ENCODE data around the gene PRRG1. TPM values are rescaled to one million over a fixed set of nuclear protein-coding genes. Genes with fewer than 3 reads are reported as not detected.

PRRG1 gene
- total and polyA plus RNA-seq, 8 donors, result 8.6 to 15.0 (median 13.2) TPM

DNA sequence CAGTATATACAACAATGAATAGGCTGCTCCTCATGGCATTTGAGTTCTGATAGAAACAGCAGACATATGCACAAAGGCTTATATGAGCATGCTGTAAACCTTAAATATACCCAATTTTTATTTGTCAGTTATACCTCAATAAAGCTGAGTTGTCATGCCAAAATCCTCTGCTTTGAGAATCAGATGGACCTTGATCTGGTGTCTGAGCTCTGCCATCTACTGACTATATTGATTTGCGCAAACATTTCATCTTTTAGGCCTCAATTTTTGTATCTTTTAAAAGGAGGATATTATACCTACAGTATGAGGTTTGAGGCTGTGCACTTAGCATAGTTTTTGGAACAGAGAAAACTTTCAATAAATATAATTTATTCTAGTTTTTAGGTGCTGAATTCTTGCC lies 85.2 kb downstream of the PRRG1 start:
- H3K9me3 ChIP-seq, result no peaks in the 10 kb centered on the region
- no peaks in the 10 kb centered on the region for H3K36me3 ChIP-seq
- no peaks in the 10 kb centered on the region for H3K4me1 ChIP-seq
- no peaks in the 10 kb centered on the region for H3K27me3 ChIP-seq
- no peak overlapping the region for H3K27ac ChIP-seq
- intact Hi-C loops (cut with DNase I), result no loop called here
- ATAC-seq (no peak), DNase-seq (no peak)
- H3K4me3 ChIP-seq, result no peak overlapping the region
- TF ChIP-seq, protein P1, sequence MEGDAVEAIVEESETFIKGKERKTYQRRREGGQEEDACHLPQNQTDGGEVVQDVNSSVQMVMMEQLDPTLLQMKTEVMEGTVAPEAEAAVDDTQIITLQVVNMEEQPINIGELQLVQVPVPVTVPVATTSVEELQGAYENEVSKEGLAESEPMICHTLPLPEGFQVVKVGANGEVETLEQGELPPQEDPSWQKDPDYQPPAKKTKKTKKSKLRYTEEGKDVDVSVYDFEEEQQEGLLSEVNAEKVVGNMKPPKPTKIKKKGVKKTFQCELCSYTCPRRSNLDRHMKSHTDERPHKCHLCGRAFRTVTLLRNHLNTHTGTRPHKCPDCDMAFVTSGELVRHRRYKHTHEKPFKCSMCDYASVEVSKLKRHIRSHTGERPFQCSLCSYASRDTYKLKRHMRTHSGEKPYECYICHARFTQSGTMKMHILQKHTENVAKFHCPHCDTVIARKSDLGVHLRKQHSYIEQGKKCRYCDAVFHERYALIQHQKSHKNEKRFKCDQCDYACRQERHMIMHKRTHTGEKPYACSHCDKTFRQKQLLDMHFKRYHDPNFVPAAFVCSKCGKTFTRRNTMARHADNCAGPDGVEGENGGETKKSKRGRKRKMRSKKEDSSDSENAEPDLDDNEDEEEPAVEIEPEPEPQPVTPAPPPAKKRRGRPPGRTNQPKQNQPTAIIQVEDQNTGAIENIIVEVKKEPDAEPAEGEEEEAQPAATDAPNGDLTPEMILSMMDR (IDR thresholded peaks at IDR 0.05), result no peak

DNA sequence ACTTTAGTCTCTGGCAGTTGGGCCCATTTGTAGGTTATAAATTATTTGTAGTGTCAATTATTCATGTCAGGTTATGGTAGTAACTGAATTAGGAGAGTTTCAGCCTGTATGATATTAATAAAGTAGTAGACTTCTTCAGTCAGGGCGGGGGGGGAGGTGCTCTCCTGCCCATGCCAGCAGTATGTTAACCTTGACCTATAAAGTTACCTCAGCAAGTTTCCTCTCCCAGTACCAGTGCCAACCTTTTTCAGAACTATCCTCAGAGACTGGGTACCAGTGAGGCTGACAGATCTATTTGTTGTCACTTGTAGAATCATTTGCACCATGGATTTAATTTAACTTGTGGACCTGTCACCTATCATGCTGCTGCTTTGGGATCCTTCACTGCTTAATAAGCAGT lies 88.0 kb downstream of the PRRG1 start:
- no peak overlapping the region for H3K27ac ChIP-seq
- H3K36me3 ChIP-seq, result no peaks in the 10 kb centered on the region
- no peak overlapping the region for H3K4me3 ChIP-seq
- H3K4me1 ChIP-seq, result no peaks in the 10 kb centered on the region
- DNase-seq (no peak), ATAC-seq (no peak)
- intact Hi-C loops (cut with DNase I), result no loop called here
- no peaks in the 10 kb centered on the region for H3K27me3 ChIP-seq
- no peaks in the 10 kb centered on the region for H3K9me3 ChIP-seq
- TF ChIP-seq, protein P1 (IDR thresholded peaks at IDR 0.05), result no peak

DNA sequence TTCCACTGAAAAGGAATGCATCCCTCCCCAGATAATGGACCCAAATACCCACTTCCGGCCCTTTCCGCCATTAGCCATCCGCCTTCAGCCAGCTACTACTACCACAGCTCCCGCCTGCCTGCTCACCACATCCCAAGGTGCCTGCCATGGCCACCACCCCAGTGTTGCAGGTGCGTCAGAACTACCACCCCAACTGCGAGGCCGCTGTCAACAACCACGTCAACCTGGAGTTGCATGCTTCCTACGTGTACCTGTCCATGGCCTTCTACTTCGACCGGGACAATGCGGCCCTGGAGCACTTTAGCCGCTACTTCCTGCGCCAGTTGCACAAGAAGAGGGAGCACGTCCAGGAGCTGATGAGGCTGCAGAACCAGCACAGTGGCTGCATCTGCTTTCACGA lies 92.2 kb downstream of the PRRG1 start:
- no peaks in the 10 kb centered on the region for H3K4me1 ChIP-seq
- intact Hi-C loops (cut with DNase I), result no loop called here
- H3K4me3 ChIP-seq, result no peak overlapping the region
- TF ChIP-seq, protein P1 (IDR thresholded peaks at IDR 0.05), result no peak
- H3K36me3 ChIP-seq, result no peaks in the 10 kb centered on the region
- H3K27ac ChIP-seq, result no peak overlapping the region
- no peaks in the 10 kb centered on the region for H3K9me3 ChIP-seq
- no peak for DNase-seq
- no peaks in the 10 kb centered on the region for H3K27me3 ChIP-seq
- ATAC-seq, result no peak

DNA sequence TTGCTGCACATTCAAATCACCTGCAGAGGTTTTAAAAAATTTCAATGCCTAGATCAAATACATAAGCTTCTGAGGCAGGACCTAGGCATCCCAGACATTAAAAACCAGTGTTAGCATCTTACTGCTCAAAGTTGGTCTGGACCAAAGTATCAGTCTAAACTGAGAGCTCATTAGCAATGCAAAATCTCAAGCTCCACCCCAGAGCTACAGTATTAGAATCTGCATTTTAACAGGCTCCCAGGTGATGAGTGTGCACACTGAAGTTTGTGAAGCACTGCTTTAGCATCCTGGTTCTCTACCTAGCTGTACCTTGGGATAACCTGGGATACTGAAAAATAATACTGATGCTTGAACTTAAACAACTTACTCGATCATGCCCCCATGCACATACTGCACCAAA lies 96.0 kb downstream of the PRRG1 start:
- DNase-seq (no peak), ATAC-seq (no peak)
- H3K27ac ChIP-seq, result no peak overlapping the region
- H3K4me1 ChIP-seq, result no peaks in the 10 kb centered on the region
- intact Hi-C loops (cut with DNase I), result no loop called here
- no peaks in the 10 kb centered on the region for H3K36me3 ChIP-seq
- TF ChIP-seq, protein P1 (IDR thresholded peaks at IDR 0.05), result no peak
- H3K9me3 ChIP-seq, result no peaks in the 10 kb centered on the region
- H3K4me3 ChIP-seq, result no peak overlapping the region
- no peaks in the 10 kb centered on the region for H3K27me3 ChIP-seq

DNA sequence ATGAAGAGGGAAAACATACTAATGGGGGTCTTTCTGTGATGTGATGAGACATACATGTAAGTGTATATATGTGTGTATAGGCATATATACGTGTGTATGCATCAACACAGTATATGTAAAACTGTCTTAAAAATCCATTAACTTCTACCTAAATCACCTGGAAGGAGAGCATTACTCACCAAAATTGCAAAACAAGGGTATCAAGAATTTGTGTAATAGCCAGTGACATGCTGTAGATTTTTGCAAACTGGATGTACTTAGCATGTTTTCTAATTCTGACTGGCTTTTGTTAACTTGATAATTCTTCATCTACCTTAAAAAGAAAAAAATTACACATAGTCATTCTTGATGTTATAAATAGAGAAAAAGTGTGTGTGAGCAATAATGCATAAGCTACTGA lies 104.7 kb downstream of the PRRG1 start:
- no peaks in the 10 kb centered on the region for H3K36me3 ChIP-seq
- intact Hi-C loops (cut with DNase I), result no loop called here
- TF ChIP-seq, protein P1 (IDR thresholded peaks at IDR 0.05), result no peak
- no peak for ATAC-seq
- no peaks in the 10 kb centered on the region for H3K4me1 ChIP-seq
- no peak overlapping the region for H3K4me3 ChIP-seq
- H3K9me3 ChIP-seq, result no peaks in the 10 kb centered on the region
- no peak overlapping the region for H3K27ac ChIP-seq
- no peaks in the 10 kb centered on the region for H3K27me3 ChIP-seq
- no peak for DNase-seq

Measured in left lung (tissue), 10 donors.